ENCODE data around the gene COMMD4.
"Not testable (repeated sequence)": the region's sequence is repeated elsewhere in the genome, so short reads cannot be mapped to it uniquely, and the experiment has no call there.

Gene COMMD4

GRCh38 chr15:75383986-75384385, 48.1 kb downstream of the COMMD4 start:
- DNase-seq = not testable (repeated sequence)

Data from NCI-H187 (cell line).